ENCODE measurements around the gene PSME2. TPM values are rescaled to one million over a fixed set of nuclear protein-coding genes. Genes with fewer than 3 reads are reported as not detected.

The PSME2 gene
- total and polyA plus RNA-seq, 7 donors = 26.2 to 485 (median 43.5) TPM

- Histone ChIP-seq H3K27ac (no peak overlapping the region), H3K4me3 (no peak overlapping the region), H3K9me3 (no peaks in the 10 kb centered on the region), H3K4me1 (peaks cover 0 to 10% (median 6%) of the 10 kb centered on the region in 4 donors), H3K36me3 (peaks cover 0 to 12% (median 0%) of the 10 kb centered on the region in 4 donors), H3K27me3 (no peaks in the 10 kb centered on the region)
- 58 to 89% methylated on average over 17 of the region's 17 CpGs for WGBS, 2 donors
- no peak for TF ChIP-seq POLR2AphosphoS5 (IDR thresholded peaks at IDR 0.05)
- TF ChIP-seq CTCF (IDR thresholded peaks at IDR 0.05) = no peak
- TF ChIP-seq POLR2A (IDR thresholded peaks at IDR 0.05) = no peak
- no peak for TF ChIP-seq EP300 (IDR thresholded peaks at IDR 0.05)
- no peak for DNase-seq
- intact Hi-C loops (cut with DNase I) = loop anchor here (10.0 kb wide), 2 partner anchors 114 to 464 kb away; partner anchors contain the start of genes DHRS2 and DHRS4L2
Measured at GRCh38 chr14:24098927-24099813, 47.2 kb downstream of the PSME2 start.

- H3K27me3 ChIP-seq = no peaks in the 10 kb centered on the region
- intact Hi-C loops (cut with DNase I) = loop anchor here (10.0 kb wide), 2 partner anchors 114 to 464 kb away; partner anchors contain the start of genes DHRS2 and DHRS4L2
- 94 to 96% methylated on average over 16 of the region's 16 CpGs for WGBS, 2 donors
- DNase-seq = no peak
- no peak overlapping the region for H3K4me3 ChIP-seq
- no peaks in the 10 kb centered on the region for H3K9me3 ChIP-seq
- TF ChIP-seq EP300 (IDR thresholded peaks at IDR 0.05) (no peak), POLR2AphosphoS5 (IDR thresholded peaks at IDR 0.05) (no peak), CTCF (IDR thresholded peaks at IDR 0.05) (no peak), POLR2A (IDR thresholded peaks at IDR 0.05) (no peak)
- H3K4me1 ChIP-seq = peaks cover 0 to 15% (median 8%) of the 10 kb centered on the region in 4 donors
- peaks cover 0 to 12% (median 0%) of the 10 kb centered on the region in 4 donors for H3K36me3 ChIP-seq
- no peak overlapping the region for H3K27ac ChIP-seq
Measured at GRCh38 chr14:24098229-24098926, 48.0 kb downstream of the PSME2 start.

GRCh38 chr14:24096545-24097181 lies 49.7 kb downstream of the PSME2 start:
- H3K4me1 ChIP-seq = peaks cover 0 to 19% (median 9%) of the 10 kb centered on the region in 4 donors
- WGBS, 2 donors = 95 to 97% methylated on average over 8 of the region's 8 CpGs
- no peaks in the 10 kb centered on the region for H3K27me3 ChIP-seq
- no peak overlapping the region for H3K4me3 ChIP-seq
- intact Hi-C loops (cut with DNase I) = loop anchor here (10.0 kb wide), 2 partner anchors 112 to 462 kb away; partner anchors contain the start of genes DHRS2 and DHRS4L2
- no peak overlapping the region for H3K27ac ChIP-seq
- no peaks in the 10 kb centered on the region for H3K9me3 ChIP-seq
- TF ChIP-seq EP300 (IDR thresholded peaks at IDR 0.05) (no peak), CTCF (IDR thresholded peaks at IDR 0.05) (no peak), POLR2A (IDR thresholded peaks at IDR 0.05) (no peak), POLR2AphosphoS5 (IDR thresholded peaks at IDR 0.05) (no peak)
- DNase-seq = no peak
- H3K36me3 ChIP-seq = peaks cover 0 to 12% (median 0%) of the 10 kb centered on the region in 4 donors

GRCh38 chr14:24095271-24096068 lies 50.9 kb downstream of the PSME2 start:
- 14 to 33% methylated on average over 12 of the region's 12 CpGs for WGBS, 2 donors
- Histone ChIP-seq H3K4me3 (peak overlapping the region in 3 of 4 donors; percentile 77 to 95 (median 82)), H3K4me1 (peaks cover 0 to 19% (median 9%) of the 10 kb centered on the region in 4 donors), H3K9me3 (no peaks in the 10 kb centered on the region), H3K27me3 (no peaks in the 10 kb centered on the region), H3K27ac (peak overlapping the region; percentile 88 to 99 (median 89)), H3K36me3 (peaks cover 0 to 12% (median 0%) of the 10 kb centered on the region in 4 donors)
- TF ChIP-seq EP300 (IDR thresholded peaks at IDR 0.05) (no peak), POLR2AphosphoS5 (IDR thresholded peaks at IDR 0.05) (peak in 2 of 4 donors; percentile 47 to 59), POLR2A (IDR thresholded peaks at IDR 0.05) (peak in 1 of 2 donors; percentile 75), CTCF (IDR thresholded peaks at IDR 0.05) (no peak)
- DNase-seq = no peak
- intact Hi-C loops (cut with DNase I) = loop anchor here (10.0 kb wide), 2 partner anchors 111 to 461 kb away; partner anchors contain the start of genes DHRS2 and DHRS4L2
